C4-2B (cell line): Measurements from ENCODE around the gene ZDHHC11B.

Experiments used
- CTCF ChIP-seq: fragments of 450-650 bp; conservative IDR thresholded peaks from 2 replicates; pipeline ENCODE4 v1.5.1; 2017; ENCODE audit warnings: mild to moderate bottlenecking
- ZFX ChIP-seq: fragments of 450-650 bp; IDR thresholded peaks from 2 replicates; pipeline ENCODE4 v1.6.1; 2017

- TF ChIP-seq CTCF (peak; percentile 34), ZFX (no peak)
Measured at GRCh38 chr5:663436-664342, 120.8 kb downstream of the ZDHHC11B start.
